K562 (cell line): ENCODE data around the gene RAP1GDS1. TPM values are rescaled to one million over a fixed set of nuclear protein-coding genes. Genes with fewer than 3 reads are reported as not detected.

Source experiments
- ATF7 ChIP-seq: fragments of 450-650 bp; IDR thresholded peaks from 2 replicates; pipeline ENCODE4 v1.7.1; 2014; ENCODE audit warnings: mild to moderate bottlenecking, moderate library complexity
- CBX1 ChIP-seq: sonication (generic); IDR thresholded peaks from 2 replicates; pipeline ENCODE4 v1.6.1; 2016; ENCODE audit warnings: antibody characterized with exemption, low read depth, mild to moderate bottlenecking
- CTBP1 ChIP-seq: fragments of 450-650 bp; IDR thresholded peaks from 2 replicates; pipeline ENCODE4 v1.6.1; 2016; ENCODE audit warnings: borderline replicate concordance
- POLR2B ChIP-seq: fragments of 450-650 bp; IDR thresholded peaks from 2 replicates; pipeline ENCODE4 v1.6.1; 2018; ENCODE audit warnings: low read depth; ENCODE audit not compliant: partially characterized antibody
- SREBF1 ChIP-seq: fragments of 150-350 bp; IDR thresholded peaks from 2 replicates; pipeline ENCODE4 v1.6.1; 2014; ENCODE audit warnings: antibody characterized with exemption, low read depth, low read length, borderline replicate concordance
- ZNF134 ChIP-seq: fragments of 250-450 bp; sonication (Bioruptor Pico); conservative IDR thresholded peaks from 2 replicates; pipeline ENCODE4 v1.4.0; 2020
- ZNF584 ChIP-seq: fragments of 200-800 bp; sonication (Bioruptor generic); IDR thresholded peaks from 2 replicates; pipeline ENCODE4 v1.6.1; 2016; ENCODE audit warnings: low read depth, mild to moderate bottlenecking, missing genetic modification characterization, missing compliant biosample characterization
- ZNF830 ChIP-seq: fragments of 250-450 bp; sonication (Bioruptor Pico); IDR thresholded peaks from 2 replicates; pipeline ENCODE4 v1.5.0; 2021; ENCODE audit warnings: mild to moderate bottlenecking
- polyA plus RNA-seq, 8 experiments: library from polyadenylated mRNA; depleted of rRNA in 4 of 8; stranded (reverse) in 5 of 8; unstranded in 3 of 8; fragments of >200 nt; fragmentation: Nextera tagmentation in 2 of 8; fragmentation: Illumina TruSeq in 1 of 8; extraction: Ambion mirVana in 2 of 8; extraction: Trizol in 1 of 8; gene quantifications; 2 replicates each; pipeline versions ENCODE4 v1.2.1 to v1.2.3, GENCODE V29; 2011 to 2014; ENCODE audit warnings: inconsistent platforms in 1 of 8, missing spikeins in 1 of 8
- total RNA-seq, 7 experiments: library from RNA; depleted of rRNA in 6 of 7; stranded (reverse); fragments of >200 nt in 6 of 7; fragmentation: Illumina TruSeq in 2 of 7; extraction: Trizol in 2 of 7; gene quantifications; 2 replicates each; pipeline versions ENCODE4 v1.2.1 to v1.2.3, GENCODE V29; 2011 to 2021; ENCODE audit warnings: low replicate concordance in 1 of 7
- TF ChIP-seq, protein P1 (sequence below): sonication (generic); formaldehyde crosslinking; IDR thresholded peaks from 2 replicates; pipeline ENCODE4 v1.5.0; 2020; ENCODE audit warnings: missing genetic modification reagents
- TF ChIP-seq, protein P2 (sequence below), 3 experiments: fragments of 200-800 bp in 1 of 3; sonication (Bioruptor generic) in 1 of 3; sonication (generic) in 1 of 3; formaldehyde crosslinking in 1 of 3; IDR thresholded peaks; 2 replicates each; pipeline versions ENCODE4 v1.6.1 to v1.8.0; 2016 to 2022; ENCODE audit warnings: mild to moderate bottlenecking in 2 of 3, missing compliant biosample characterization in 2 of 3, missing genetic modification characterization in 2 of 3, missing genetic modification reagents in 1 of 3
- TF ChIP-seq, protein P3 (sequence below): fragments of 450-650 bp; IDR thresholded peaks from 2 replicates; pipeline ENCODE4 v1.7.0; 2016; ENCODE audit warnings: borderline replicate concordance
- TF ChIP-seq, protein P4 (sequence below), 2 experiments: fragments of 200-800 bp in 1 of 2; sonication (Bioruptor generic) in 1 of 2; sonication (generic) in 1 of 2; formaldehyde crosslinking in 1 of 2; IDR thresholded peaks in 1 of 2; conservative IDR thresholded peaks in 1 of 2; 2 replicates each; pipeline versions ENCODE4 v1.5.0 to v1.6.1; 2016 to 2020; ENCODE audit warnings: missing compliant biosample characterization in 1 of 2, missing genetic modification characterization in 1 of 2, missing genetic modification reagents in 1 of 2
- TF ChIP-seq, protein P5 (sequence below): sonication (generic); formaldehyde crosslinking; IDR thresholded peaks from 2 replicates; pipeline ENCODE4 v1.8.0; 2023; ENCODE audit warnings: mild to moderate bottlenecking, missing genetic modification reagents
- TF ChIP-seq, protein P6 (sequence below): fragments of 200-800 bp; sonication (Bioruptor generic); IDR thresholded peaks from 2 replicates; pipeline ENCODE4 v1.6.1; 2017; ENCODE audit warnings: missing genetic modification characterization, missing compliant biosample characterization

Gene RAP1GDS1
- total and polyA plus RNA-seq, 9 of the 15 experiments (the other 6 are each of a cell fraction or from before 2014, with no cell fraction given) = 27.2 to 55.6 (median 31.5) TPM

DNA sequence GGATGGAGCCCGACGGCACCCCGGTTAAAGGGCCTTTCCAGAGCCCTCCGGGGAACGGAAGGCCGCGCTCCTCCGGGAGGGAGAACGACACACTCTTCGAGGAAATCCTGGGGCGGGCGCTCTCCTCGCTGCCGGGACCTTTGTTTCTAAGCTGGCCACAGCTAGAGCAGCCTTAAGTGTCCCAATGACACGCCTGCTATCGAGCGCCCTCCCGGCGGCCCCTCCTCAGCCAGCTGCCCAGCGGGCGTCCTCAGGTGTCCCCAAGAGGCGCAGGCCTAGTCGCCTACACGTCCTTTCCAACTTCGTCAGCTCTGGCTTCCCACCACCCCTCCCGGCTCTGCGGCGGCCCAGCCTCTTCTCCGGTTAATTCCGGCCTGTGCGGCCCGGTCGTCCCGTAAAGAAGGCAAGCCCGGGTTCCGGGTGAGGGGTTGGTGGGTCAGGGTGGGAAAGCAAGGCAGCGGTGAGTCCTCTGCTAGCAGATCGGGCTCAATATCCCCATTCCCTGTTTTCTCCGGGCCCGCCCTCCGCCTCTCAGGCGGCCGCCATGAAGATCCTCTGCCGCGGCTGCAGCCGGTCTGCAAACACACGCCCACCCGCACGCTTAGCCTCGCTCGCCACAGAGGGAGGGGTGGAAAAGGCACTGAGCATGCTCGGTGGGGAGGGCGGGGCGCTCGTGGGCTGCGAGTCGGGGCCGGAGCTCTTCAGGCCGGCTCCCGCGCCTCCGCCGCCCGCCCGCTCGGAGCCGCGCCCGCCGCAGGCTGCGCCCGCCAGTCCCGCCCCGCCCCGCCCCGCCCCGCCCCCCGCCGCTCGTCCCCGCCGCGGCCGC, at the start of gene RAP1GDS1 (continued):
- TF ChIP-seq, protein P1, sequence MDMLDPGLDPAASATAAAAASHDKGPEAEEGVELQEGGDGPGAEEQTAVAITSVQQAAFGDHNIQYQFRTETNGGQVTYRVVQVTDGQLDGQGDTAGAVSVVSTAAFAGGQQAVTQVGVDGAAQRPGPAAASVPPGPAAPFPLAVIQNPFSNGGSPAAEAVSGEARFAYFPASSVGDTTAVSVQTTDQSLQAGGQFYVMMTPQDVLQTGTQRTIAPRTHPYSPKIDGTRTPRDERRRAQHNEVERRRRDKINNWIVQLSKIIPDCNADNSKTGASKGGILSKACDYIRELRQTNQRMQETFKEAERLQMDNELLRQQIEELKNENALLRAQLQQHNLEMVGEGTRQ (CRISPR knock-in tag) = no peak
- no peak for TF ChIP-seq CTBP1
- peak; percentile 50; the same call in 1 of the 2 replicates for TF ChIP-seq ZNF134 (CRISPR knock-in tag)
- peak; percentile 87 for TF ChIP-seq POLR2B
- no peak for TF ChIP-seq SREBF1
- TF ChIP-seq, protein P2, sequence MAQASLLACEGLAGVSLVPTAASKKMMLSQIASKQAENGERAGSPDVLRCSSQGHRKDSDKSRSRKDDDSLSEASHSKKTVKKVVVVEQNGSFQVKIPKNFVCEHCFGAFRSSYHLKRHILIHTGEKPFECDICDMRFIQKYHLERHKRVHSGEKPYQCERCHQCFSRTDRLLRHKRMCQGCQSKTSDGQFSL (CRISPR knock-in tag; IDR thresholded peaks at IDR 0.05) = peak; percentile 51; the same call in 1 of the 2 replicates
- TF ChIP-seq, protein P2 (tag; IDR thresholded peaks at IDR 0.05) = no peak
- TF ChIP-seq CBX1 = peak; percentile 52; the same call in 1 of the 2 replicates
- TF ChIP-seq ZNF830 (CRISPR knock-in tag) = 0 out of 2 replicates have a peak, but pooled peaks have one; percentile 26
- TF ChIP-seq ZNF584 (CRISPR knock-in tag) = no peak
- peak; percentile 73 for TF ChIP-seq ATF7
- TF ChIP-seq, protein P3, sequence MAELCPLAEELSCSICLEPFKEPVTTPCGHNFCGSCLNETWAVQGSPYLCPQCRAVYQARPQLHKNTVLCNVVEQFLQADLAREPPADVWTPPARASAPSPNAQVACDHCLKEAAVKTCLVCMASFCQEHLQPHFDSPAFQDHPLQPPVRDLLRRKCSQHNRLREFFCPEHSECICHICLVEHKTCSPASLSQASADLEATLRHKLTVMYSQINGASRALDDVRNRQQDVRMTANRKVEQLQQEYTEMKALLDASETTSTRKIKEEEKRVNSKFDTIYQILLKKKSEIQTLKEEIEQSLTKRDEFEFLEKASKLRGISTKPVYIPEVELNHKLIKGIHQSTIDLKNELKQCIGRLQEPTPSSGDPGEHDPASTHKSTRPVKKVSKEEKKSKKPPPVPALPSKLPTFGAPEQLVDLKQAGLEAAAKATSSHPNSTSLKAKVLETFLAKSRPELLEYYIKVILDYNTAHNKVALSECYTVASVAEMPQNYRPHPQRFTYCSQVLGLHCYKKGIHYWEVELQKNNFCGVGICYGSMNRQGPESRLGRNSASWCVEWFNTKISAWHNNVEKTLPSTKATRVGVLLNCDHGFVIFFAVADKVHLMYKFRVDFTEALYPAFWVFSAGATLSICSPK = no peak
- TF ChIP-seq, protein P4, sequence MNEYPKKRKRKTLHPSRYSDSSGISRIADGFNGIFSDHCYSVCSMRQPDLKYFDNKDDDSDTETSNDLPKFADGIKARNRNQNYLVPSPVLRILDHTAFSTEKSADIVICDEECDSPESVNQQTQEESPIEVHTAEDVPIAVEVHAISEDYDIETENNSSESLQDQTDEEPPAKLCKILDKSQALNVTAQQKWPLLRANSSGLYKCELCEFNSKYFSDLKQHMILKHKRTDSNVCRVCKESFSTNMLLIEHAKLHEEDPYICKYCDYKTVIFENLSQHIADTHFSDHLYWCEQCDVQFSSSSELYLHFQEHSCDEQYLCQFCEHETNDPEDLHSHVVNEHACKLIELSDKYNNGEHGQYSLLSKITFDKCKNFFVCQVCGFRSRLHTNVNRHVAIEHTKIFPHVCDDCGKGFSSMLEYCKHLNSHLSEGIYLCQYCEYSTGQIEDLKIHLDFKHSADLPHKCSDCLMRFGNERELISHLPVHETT (CRISPR knock-in tag; conservative IDR thresholded peaks at IDR 0.05 in 1 of 2, IDR thresholded peaks at IDR 0.05 in 1 of 2) = peak in 1 of 2 experiments; percentile 51; a peak in 1 of 4 replicates
- TF ChIP-seq, protein P5, sequence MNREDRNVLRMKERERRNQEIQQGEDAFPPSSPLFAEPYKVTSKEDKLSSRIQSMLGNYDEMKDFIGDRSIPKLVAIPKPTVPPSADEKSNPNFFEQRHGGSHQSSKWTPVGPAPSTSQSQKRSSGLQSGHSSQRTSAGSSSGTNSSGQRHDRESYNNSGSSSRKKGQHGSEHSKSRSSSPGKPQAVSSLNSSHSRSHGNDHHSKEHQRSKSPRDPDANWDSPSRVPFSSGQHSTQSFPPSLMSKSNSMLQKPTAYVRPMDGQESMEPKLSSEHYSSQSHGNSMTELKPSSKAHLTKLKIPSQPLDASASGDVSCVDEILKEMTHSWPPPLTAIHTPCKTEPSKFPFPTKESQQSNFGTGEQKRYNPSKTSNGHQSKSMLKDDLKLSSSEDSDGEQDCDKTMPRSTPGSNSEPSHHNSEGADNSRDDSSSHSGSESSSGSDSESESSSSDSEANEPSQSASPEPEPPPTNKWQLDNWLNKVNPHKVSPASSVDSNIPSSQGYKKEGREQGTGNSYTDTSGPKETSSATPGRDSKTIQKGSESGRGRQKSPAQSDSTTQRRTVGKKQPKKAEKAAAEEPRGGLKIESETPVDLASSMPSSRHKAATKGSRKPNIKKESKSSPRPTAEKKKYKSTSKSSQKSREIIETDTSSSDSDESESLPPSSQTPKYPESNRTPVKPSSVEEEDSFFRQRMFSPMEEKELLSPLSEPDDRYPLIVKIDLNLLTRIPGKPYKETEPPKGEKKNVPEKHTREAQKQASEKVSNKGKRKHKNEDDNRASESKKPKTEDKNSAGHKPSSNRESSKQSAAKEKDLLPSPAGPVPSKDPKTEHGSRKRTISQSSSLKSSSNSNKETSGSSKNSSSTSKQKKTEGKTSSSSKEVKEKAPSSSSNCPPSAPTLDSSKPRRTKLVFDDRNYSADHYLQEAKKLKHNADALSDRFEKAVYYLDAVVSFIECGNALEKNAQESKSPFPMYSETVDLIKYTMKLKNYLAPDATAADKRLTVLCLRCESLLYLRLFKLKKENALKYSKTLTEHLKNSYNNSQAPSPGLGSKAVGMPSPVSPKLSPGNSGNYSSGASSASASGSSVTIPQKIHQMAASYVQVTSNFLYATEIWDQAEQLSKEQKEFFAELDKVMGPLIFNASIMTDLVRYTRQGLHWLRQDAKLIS (CRISPR knock-in tag) = 0 out of 2 replicates have a peak, but pooled peaks have one; percentile 24
- TF ChIP-seq, protein P6, sequence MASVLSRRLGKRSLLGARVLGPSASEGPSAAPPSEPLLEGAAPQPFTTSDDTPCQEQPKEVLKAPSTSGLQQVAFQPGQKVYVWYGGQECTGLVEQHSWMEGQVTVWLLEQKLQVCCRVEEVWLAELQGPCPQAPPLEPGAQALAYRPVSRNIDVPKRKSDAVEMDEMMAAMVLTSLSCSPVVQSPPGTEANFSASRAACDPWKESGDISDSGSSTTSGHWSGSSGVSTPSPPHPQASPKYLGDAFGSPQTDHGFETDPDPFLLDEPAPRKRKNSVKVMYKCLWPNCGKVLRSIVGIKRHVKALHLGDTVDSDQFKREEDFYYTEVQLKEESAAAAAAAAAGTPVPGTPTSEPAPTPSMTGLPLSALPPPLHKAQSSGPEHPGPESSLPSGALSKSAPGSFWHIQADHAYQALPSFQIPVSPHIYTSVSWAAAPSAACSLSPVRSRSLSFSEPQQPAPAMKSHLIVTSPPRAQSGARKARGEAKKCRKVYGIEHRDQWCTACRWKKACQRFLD (CRISPR knock-in tag) = peak; percentile 16; the same call in 1 of the 2 replicates
